C4-2B (cell line): ENCODE results near the gene PROM1.

Source experiments
- H3K27ac ChIP-seq: fragments of 450-650 bp; 2 replicates; pipeline ENCODE4 v1.5.1; 2017
- CTCF ChIP-seq: fragments of 450-650 bp; conservative IDR thresholded peaks from 2 replicates; pipeline ENCODE4 v1.5.1; 2017; ENCODE audit warnings: mild to moderate bottlenecking
- ZFX ChIP-seq: fragments of 450-650 bp; IDR thresholded peaks from 2 replicates; pipeline ENCODE4 v1.6.1; 2017

Gene PROM1

GRCh38 chr4:15942283-15942682, 141.5 kb downstream of the PROM1 start:
- TF ChIP-seq CTCF (no peak), ZFX (no peak)
- no peak overlapping the region for H3K27ac ChIP-seq

- TF ChIP-seq CTCF (no peak), ZFX (no peak)
- H3K27ac ChIP-seq: no peak within 1 kb of the TSS
These were observed 145.2 kb downstream of the PROM1 start, which contains the start of gene FGFBP1 for GRCh38 chr4:15938640-15939039. Gene FGFBP1 (minus strand): TSS chr4:15938740. CDS start chr4:15936632, 2,108 bp downstream.

DNA sequence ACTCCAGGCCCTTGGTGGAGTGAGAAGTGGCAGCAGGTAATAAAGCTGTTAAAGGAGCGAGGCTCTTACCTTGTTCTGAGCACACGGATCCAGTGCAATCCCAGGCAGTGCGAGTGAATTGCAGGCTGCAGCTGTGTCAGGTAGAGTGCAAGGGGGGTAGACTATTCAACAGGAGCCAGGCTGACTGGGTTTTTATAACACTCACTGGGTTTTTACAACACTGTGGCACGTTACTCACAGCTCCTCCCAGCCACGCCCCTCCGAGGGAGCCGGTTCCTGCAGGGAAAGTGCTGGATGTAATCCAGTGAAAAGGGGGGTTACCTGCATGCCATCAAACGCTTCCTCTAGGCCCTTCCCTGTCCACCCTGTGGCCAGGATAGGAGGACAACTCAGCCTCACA, 145.6 kb downstream of the PROM1 start:
- TF ChIP-seq ZFX (no peak), CTCF (no peak)
- H3K27ac ChIP-seq: no peak overlapping the region

- no peak for TF ChIP-seq CTCF
- TF ChIP-seq ZFX: no peak
- no peak overlapping the region for H3K27ac ChIP-seq
These were observed 147.3 kb downstream of the PROM1 start for GRCh38 chr4:15936495-15936894.

- no peak overlapping the region for H3K27ac ChIP-seq
- TF ChIP-seq ZFX: no peak
- no peak for TF ChIP-seq CTCF
These were observed 148.1 kb downstream of the PROM1 start for GRCh38 chr4:15935504-15936402.

DNA sequence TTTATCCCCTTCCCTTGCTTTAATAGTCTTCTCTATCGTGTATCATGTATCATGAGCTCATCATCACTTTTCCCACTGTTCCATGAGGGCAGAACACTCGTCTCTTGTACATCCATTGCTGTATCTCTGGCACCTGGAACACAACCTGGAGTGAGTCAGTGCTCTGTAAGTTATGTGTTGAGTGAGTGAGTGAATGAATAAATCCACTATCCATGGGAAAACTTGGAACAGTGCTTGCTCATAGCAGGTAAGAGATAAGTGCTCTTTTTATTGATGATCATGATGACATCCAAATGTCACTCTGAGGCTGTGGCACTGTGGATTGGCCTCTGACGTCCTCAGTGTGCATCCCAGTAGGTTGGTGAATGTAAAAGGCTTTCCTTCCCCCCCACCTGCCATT, 149.6 kb downstream of the PROM1 start:
- no peak overlapping the region for H3K27ac ChIP-seq
- no peak for TF ChIP-seq CTCF
- no peak for TF ChIP-seq ZFX

DNA sequence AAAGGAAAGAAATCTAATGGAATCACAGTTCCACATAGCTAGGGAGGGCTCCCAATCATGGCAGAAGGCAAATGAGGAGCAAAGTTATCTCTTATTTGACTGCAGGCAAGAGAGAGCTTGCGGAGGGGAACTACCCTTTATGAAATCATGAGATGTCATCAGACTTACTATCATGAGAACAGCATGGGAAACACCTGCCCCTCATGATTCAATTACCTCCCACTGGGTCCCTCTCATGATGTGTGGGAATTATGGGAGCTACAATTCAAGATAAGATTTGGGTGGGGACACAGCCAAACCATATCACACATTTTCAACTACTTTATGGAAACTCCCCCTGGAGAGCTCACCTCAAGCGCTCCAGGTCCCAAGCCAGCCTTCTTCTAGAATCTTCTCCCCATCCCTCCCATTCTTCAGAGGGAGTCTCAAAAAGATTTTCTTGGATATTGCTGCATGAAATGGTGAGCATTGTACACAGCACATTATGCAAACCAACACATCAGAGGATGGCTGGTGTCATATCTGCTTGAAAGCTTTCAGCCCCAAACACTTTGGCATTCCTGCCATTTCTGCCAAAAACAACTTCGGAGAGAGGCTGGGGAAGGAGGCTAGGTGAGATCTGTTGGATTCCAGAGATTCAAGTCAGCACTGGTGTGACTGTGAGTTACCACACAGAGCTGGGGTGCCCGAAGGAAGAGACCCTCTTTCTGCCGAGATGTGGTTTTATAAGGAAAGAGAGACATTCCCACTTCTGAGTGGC, 152.2 kb downstream of the PROM1 start:
- no peak overlapping the region for H3K27ac ChIP-seq
- TF ChIP-seq ZFX (no peak), CTCF (no peak)
